ENCODE data around the gene RBM15. TPM values are rescaled to one million over a fixed set of nuclear protein-coding genes. Genes with fewer than 3 reads are reported as not detected.

RBM15 gene
- polyA plus RNA-seq, 1 of the 3 experiments (the other 2 are of a cell fraction): 3.8 TPM

DNA sequence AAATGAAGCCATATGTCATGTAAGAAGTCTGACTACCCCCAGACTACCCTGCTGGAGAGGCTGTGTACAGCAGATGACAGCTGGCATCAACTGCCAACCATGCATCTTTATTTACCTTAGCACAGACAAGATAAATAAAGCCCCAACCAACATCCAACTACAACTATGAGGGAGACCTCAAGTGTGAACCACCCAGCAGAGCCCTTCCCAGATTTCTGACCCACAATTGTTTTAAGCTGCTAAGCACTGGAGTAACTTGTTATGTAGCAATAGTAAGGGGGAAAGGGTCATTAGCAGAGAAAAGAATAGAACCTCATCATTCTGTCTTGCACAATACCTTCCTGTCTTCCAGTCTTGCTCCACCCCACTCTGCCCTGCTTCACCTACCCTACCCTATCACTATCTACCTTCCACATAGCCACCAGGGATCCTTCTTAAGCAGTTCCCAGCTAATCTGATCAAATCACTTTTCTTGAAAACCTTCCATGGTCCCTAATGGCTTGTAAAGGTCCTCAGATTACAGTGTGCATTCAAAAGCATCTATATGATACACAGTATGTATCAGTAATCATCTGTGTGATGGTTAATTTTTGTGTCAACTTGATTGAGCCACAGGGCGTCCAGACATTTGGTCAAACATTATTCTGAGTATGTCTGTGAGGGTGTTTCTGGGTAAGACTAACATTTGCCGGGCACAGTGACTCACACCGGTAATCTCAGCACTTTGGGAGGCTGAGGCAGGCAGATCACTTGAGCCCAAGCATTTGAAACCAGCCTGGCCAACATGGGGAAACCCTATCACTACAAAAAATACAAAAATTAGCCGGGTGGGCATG is 19.6 kb upstream of the RBM15 start:
- H3K9me2 ChIP-seq: no peaks in the 10 kb centered on the region
- TF ChIP-seq RXRA (IDR thresholded peaks at IDR 0.05; ENCODE audit: borderline replicate concordance, low read depth) (no peak), MEF2A (IDR thresholded peaks at IDR 0.05; ENCODE audit: borderline replicate concordance, low read depth) (no peak), CHD2 (IDR thresholded peaks at IDR 0.05; ENCODE audit: low read length, partially characterized antibody) (no peak), NRF1 (IDR thresholded peaks at IDR 0.05; ENCODE audit: low read depth, low read length) (no peak), POLR2AphosphoS5 (IDR thresholded peaks at IDR 0.05; ENCODE audit: low read depth, low read length) (no peak), JUND (IDR thresholded peaks at IDR 0.05) (no peak), RFX5 (IDR thresholded peaks at IDR 0.05; ENCODE audit: low read length) (no peak), IRF3 (IDR thresholded peaks at IDR 0.05; ENCODE audit: low read depth, low read length) (no peak), FOSL2 (IDR thresholded peaks at IDR 0.05; ENCODE audit: borderline replicate concordance, low read depth) (no peak), GATA2 (CRISPR knock-in tag; IDR thresholded peaks at IDR 0.05) (no peak), ELF1 (IDR thresholded peaks at IDR 0.05) (no peak), USF1 (IDR thresholded peaks at IDR 0.05; ENCODE audit: borderline replicate concordance, low read depth) (no peak), FOXM1 (IDR thresholded peaks at IDR 0.05; ENCODE audit: low read depth) (no peak), FOXJ3 (CRISPR knock-in tag; IDR thresholded peaks at IDR 0.05) (no peak), TCF12 (IDR thresholded peaks at IDR 0.05) (no peak), NFIC (IDR thresholded peaks at IDR 0.05; ENCODE audit: borderline replicate concordance) (no peak)
- TF ChIP-seq, protein P1, sequence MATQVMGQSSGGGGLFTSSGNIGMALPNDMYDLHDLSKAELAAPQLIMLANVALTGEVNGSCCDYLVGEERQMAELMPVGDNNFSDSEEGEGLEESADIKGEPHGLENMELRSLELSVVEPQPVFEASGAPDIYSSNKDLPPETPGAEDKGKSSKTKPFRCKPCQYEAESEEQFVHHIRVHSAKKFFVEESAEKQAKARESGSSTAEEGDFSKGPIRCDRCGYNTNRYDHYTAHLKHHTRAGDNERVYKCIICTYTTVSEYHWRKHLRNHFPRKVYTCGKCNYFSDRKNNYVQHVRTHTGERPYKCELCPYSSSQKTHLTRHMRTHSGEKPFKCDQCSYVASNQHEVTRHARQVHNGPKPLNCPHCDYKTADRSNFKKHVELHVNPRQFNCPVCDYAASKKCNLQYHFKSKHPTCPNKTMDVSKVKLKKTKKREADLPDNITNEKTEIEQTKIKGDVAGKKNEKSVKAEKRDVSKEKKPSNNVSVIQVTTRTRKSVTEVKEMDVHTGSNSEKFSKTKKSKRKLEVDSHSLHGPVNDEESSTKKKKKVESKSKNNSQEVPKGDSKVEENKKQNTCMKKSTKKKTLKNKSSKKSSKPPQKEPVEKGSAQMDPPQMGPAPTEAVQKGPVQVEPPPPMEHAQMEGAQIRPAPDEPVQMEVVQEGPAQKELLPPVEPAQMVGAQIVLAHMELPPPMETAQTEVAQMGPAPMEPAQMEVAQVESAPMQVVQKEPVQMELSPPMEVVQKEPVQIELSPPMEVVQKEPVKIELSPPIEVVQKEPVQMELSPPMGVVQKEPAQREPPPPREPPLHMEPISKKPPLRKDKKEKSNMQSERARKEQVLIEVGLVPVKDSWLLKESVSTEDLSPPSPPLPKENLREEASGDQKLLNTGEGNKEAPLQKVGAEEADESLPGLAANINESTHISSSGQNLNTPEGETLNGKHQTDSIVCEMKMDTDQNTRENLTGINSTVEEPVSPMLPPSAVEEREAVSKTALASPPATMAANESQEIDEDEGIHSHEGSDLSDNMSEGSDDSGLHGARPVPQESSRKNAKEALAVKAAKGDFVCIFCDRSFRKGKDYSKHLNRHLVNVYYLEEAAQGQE (IDR thresholded peaks at IDR 0.05; ENCODE audit: low read depth, low read length): no peak
- TF ChIP-seq, protein P2, sequence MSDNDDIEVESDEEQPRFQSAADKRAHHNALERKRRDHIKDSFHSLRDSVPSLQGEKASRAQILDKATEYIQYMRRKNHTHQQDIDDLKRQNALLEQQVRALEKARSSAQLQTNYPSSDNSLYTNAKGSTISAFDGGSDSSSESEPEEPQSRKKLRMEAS (IDR thresholded peaks at IDR 0.05; ENCODE audit: low read depth): no peak
- TF ChIP-seq, protein P3, sequence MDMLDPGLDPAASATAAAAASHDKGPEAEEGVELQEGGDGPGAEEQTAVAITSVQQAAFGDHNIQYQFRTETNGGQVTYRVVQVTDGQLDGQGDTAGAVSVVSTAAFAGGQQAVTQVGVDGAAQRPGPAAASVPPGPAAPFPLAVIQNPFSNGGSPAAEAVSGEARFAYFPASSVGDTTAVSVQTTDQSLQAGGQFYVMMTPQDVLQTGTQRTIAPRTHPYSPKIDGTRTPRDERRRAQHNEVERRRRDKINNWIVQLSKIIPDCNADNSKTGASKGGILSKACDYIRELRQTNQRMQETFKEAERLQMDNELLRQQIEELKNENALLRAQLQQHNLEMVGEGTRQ (IDR thresholded peaks at IDR 0.05; ENCODE audit: borderline replicate concordance, low read depth, low read length): no peak
- TF ChIP-seq, protein P4, sequence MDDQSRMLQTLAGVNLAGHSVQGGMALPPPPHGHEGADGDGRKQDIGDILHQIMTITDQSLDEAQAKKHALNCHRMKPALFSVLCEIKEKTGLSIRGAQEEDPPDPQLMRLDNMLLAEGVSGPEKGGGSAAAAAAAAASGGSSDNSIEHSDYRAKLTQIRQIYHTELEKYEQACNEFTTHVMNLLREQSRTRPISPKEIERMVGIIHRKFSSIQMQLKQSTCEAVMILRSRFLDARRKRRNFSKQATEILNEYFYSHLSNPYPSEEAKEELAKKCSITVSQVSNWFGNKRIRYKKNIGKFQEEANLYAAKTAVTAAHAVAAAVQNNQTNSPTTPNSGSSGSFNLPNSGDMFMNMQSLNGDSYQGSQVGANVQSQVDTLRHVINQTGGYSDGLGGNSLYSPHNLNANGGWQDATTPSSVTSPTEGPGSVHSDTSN (IDR thresholded peaks at IDR 0.05): no peak
- no peaks in the 10 kb centered on the region for H3K36me3 ChIP-seq (replicated peaks in 1 of 2; ENCODE audit: control insufficient read depth in 1 of 2, insufficient read depth in 2 of 2, low read length in 1 of 2)
- H4K20me1 ChIP-seq (ENCODE audit: insufficient read depth): no peaks in the 10 kb centered on the region
- ChIA-PET POLR2A (no interaction called here), CTCF (interaction anchor here (1.1 to 32.6 kb wide), 6 partner anchors 9 to 176 kb away, joined by 4 to 1300 read pairs (median 18); partner anchors contain the start of genes KCNC4 and RBM15)
- H3K4me2 ChIP-seq: no peak overlapping the region
- H3K4me3 ChIP-seq (ENCODE audit: low read depth in 2 of 2, low read length in 1 of 2): no peak overlapping the region
- 47% methylated on average over 4 of the region's 4 CpGs for WGBS (ENCODE audit: low lambda C conversion rate)
- H3K9me3 ChIP-seq: no peaks in the 10 kb centered on the region
- H3K4me1 ChIP-seq (ENCODE audit: control insufficient read depth in 1 of 2, insufficient read depth in 2 of 2, low read depth in 1 of 2, low read length in 1 of 2): no peaks in the 10 kb centered on the region; a peak in 1 of 4 replicates
- no peak overlapping the region for H3K9ac ChIP-seq
- no peak overlapping the region for H2AFZ ChIP-seq (ENCODE audit: low read depth)
- H3F3A ChIP-seq (replicated peaks; ENCODE audit: insufficient read depth): no peaks in the 10 kb centered on the region
- H3K79me2 ChIP-seq (ENCODE audit: insufficient read depth): no peaks in the 10 kb centered on the region
- no peak for DNase-seq
- H3K27me3 ChIP-seq (ENCODE audit: insufficient read depth): no peaks in the 10 kb centered on the region
- no peak overlapping the region for H3K27ac ChIP-seq (ENCODE audit: low read depth in 2 of 2, low read length in 1 of 2)

Data from SK-N-SH (cell line).